AG09309 (cell line): ENCODE results near the gene PLA2G5.

Experiments
- DNase-seq: peaks from one replicate; pipeline ENCODE4 v3.0.0-alpha.2; 2010; ENCODE audit warnings: low read depth
- H3K4me3 ChIP-seq: 2 replicates; pipeline ENCODE4 v1.5.1; 2011; ENCODE audit warnings: mild to moderate bottlenecking, low read depth, low read length, moderate library complexity; ENCODE audit not compliant: control insufficient read depth
- CTCF ChIP-seq: IDR thresholded peaks from 2 replicates; pipeline ENCODE4 v1.5.1; 2011; ENCODE audit warnings: mild to moderate bottlenecking, low read depth, low read length, inconsistent platforms; ENCODE audit not compliant: insufficient read depth, control insufficient read depth; ENCODE audit errors: missing control alignments

PLA2G5 gene

GRCh38 chr1:20074055-20074724 lies 4.2 kb downstream of the PLA2G5 start:
- no peak for TF ChIP-seq CTCF
- H3K4me3 ChIP-seq = no peak overlapping the region

GRCh38 chr1:20074725-20075171 lies 4.8 kb downstream of the PLA2G5 start:
- H3K4me3 ChIP-seq = no peak overlapping the region
- DNase-seq = no peak
- TF ChIP-seq CTCF = no peak

More at GRCh38 chr1:20074055-20074724, 4.2 kb downstream of the PLA2G5 start:
- DNase-seq = no peak

- DNase-seq = no peak
- no peak overlapping the region for H3K4me3 ChIP-seq
- no peak for TF ChIP-seq CTCF
Observed at GRCh38 chr1:20075345-20075744, 5.4 kb downstream of the PLA2G5 start.

- no peak for DNase-seq
- H3K4me3 ChIP-seq = no peak overlapping the region
- TF ChIP-seq CTCF = no peak
Observed at GRCh38 chr1:20076223-20076622, 6.2 kb downstream of the PLA2G5 start.

- TF ChIP-seq CTCF = no peak
- DNase-seq = no peak
- H3K4me3 ChIP-seq = no peak overlapping the region
Observed at GRCh38 chr1:20076710-20077461, 6.9 kb downstream of the PLA2G5 start.

GRCh38 chr1:20078171-20078651 lies 8.2 kb downstream of the PLA2G5 start:
- H3K4me3 ChIP-seq = no peak overlapping the region
- TF ChIP-seq CTCF = no peak
- no peak for DNase-seq
